Parathyroid adenoma (tissue), 2 donors: ENCODE data around the gene SNTG2.

Source experiments
- H2AFZ ChIP-seq: fragments of 300-600 bp; sonication (generic); one replicate; pipeline ENCODE4 v1.7.0; 2017; ENCODE audit warnings: antibody characterized with exemption, mild to moderate bottlenecking
- H3K27ac ChIP-seq: fragments of 300-600 bp; sonication (generic); one replicate; pipeline ENCODE4 v1.7.0; 2017
- H3K27me3 ChIP-seq: fragments of 300-600 bp; sonication (generic); one replicate; pipeline ENCODE4 v1.7.0; 2017; ENCODE audit warnings: low read length; ENCODE audit not compliant: control insufficient read depth, insufficient read depth
- H3K36me3 ChIP-seq: fragments of 300-600 bp; sonication (generic); one replicate; pipeline ENCODE4 v1.7.0; 2017; ENCODE audit warnings: low read length; ENCODE audit not compliant: control insufficient read depth, insufficient read depth
- H3K4me1 ChIP-seq: fragments of 300-600 bp; sonication (generic); one replicate; pipeline ENCODE4 v1.7.0; 2017; ENCODE audit warnings: control low read depth
- H3K4me2 ChIP-seq: fragments of 300-600 bp; sonication (generic); one replicate; pipeline ENCODE4 v1.7.0; 2017; ENCODE audit warnings: low read length
- H3K4me3 ChIP-seq: fragments of 300-600 bp; sonication (generic); one replicate; pipeline ENCODE4 v1.7.0; 2017; ENCODE audit warnings: low read depth, low read length
- H3K79me2 ChIP-seq: fragments of 300-600 bp; sonication (generic); one replicate; pipeline ENCODE4 v1.7.0; 2017; ENCODE audit warnings: control low read depth
- H3K9ac ChIP-seq: fragments of 300-600 bp; sonication (generic); one replicate; pipeline ENCODE4 v1.7.0; 2017; ENCODE audit warnings: mild to moderate bottlenecking
- H3K9me3 ChIP-seq: fragments of 300-600 bp; sonication (generic); one replicate; pipeline ENCODE4 v1.7.0; 2017; ENCODE audit warnings: low read length; ENCODE audit not compliant: control insufficient read depth
- CTCF ChIP-seq: fragments of 300-600 bp; sonication (generic); IDR thresholded peaks from one replicate; pipeline ENCODE4 v1.7.0; 2017; ENCODE audit warnings: antibody characterized with exemption, mild to moderate bottlenecking
- donor health status: primary hyperparathyroidism.

The SNTG2 gene

DNA sequence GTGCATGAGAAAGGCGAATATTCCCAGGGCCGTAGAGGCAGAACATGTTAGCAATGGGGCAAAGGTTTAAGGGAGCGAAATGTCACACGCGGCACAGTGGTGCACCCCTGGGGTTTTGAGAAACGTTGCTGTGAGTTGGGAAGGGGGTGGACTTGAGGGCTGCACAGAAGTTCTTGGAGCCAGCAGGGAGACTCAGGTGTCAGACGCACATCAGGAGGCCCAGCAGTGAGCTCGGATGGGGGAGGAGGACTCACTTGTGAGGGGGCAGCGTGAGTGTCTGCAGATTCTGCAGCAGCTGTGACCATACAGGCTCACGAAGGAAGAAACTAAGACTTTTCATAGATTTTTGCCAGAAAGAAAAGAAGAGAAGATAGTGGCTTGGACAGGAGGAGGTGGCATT is 218.2 kb downstream of the SNTG2 start:
- TF ChIP-seq CTCF = no peak

DNA sequence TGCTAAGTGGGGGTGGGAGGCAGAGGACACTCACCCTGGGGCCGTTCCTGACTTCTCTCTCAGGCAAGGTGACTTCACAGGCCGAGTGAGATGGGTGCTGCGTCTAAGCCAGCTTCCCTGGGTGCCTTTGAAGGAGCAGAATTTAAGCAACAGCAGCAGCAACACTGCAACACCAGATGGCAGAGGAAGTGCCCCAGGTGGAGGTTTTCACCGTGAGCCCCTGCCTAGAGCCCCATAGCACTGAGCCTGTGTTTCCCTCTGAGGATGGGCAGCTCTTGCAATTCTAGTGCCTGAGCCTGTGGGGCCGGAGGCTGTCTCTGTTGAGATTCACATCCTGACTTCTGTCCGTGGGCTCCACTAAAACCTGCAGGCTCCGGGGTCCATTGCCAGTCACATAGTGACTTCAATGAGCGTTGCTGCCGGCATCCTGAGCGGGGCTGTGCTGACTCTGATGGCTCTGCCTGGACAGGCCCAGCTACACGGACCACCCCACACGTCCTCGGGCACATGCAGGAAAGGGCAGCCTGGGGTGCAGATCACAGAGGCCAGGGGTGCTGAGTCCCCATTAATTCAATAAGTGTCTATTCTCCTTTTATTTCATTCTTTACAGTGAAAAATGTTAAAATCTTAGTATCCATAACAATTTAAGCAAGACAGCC is 218.8 kb downstream of the SNTG2 start:
- Histone ChIP-seq H3K79me2 (no peaks in the 10 kb centered on the region), H3K27me3 (no peaks in the 10 kb centered on the region), H3K4me3 (no peak overlapping the region), H2AFZ (no peak overlapping the region), H3K4me1 (no peaks in the 10 kb centered on the region), H3K9ac (no peak overlapping the region), H3K4me2 (no peak overlapping the region), H3K9me3 (no peaks in the 10 kb centered on the region), H3K36me3 (no peaks in the 10 kb centered on the region), H3K27ac (no peak overlapping the region)
- no peak for TF ChIP-seq CTCF

More for the DNA sequence above, 218.2 kb downstream of the SNTG2 start:
- no peaks in the 10 kb centered on the region for H3K4me1 ChIP-seq
- no peaks in the 10 kb centered on the region for H3K79me2 ChIP-seq
- H3K27me3 ChIP-seq = no peaks in the 10 kb centered on the region
- H3K27ac ChIP-seq = no peak overlapping the region
- no peak overlapping the region for H3K4me2 ChIP-seq
- H2AFZ ChIP-seq = no peak overlapping the region
- H3K9ac ChIP-seq = no peak overlapping the region
- H3K4me3 ChIP-seq = no peak overlapping the region
- H3K9me3 ChIP-seq = no peaks in the 10 kb centered on the region
- H3K36me3 ChIP-seq = no peaks in the 10 kb centered on the region

DNA sequence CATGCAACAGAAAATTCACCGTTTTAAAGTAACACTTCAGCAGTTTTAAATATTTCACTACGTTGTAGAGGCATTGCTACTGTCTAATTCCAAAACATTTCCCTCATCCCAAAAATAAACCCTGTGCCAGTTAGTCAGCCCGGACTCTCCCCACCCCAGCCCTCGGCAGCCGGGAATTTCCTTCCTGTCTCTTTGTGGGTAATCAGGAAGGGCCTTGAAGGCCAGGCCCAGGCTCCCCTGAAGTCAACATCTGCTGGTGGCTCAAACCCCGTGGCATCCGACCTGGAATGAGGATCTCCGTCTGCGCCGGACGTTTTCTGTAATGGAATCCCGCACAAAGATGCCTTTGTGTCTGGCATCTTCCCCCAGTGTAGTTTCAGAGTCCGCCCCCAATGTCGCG is 219.6 kb downstream of the SNTG2 start:
- Histone ChIP-seq H3K9ac (no peak overlapping the region), H3K9me3 (no peaks in the 10 kb centered on the region), H3K27me3 (no peaks in the 10 kb centered on the region), H3K4me2 (no peak overlapping the region), H3K4me3 (no peak overlapping the region), H3K36me3 (no peaks in the 10 kb centered on the region), H3K27ac (no peak overlapping the region), H2AFZ (no peak overlapping the region), H3K4me1 (no peaks in the 10 kb centered on the region), H3K79me2 (no peaks in the 10 kb centered on the region)
- TF ChIP-seq CTCF = no peak

- Histone ChIP-seq H3K4me3 (no peak overlapping the region), H3K9me3 (no peaks in the 10 kb centered on the region), H3K27me3 (no peaks in the 10 kb centered on the region), H3K27ac (no peak overlapping the region), H3K36me3 (no peaks in the 10 kb centered on the region), H3K4me2 (no peak overlapping the region), H2AFZ (no peak overlapping the region), H3K4me1 (no peaks in the 10 kb centered on the region), H3K79me2 (no peaks in the 10 kb centered on the region), H3K9ac (no peak overlapping the region)
- no peak for TF ChIP-seq CTCF
These were observed 220.1 kb downstream of the SNTG2 start for GRCh38 chr2:1170711-1171110.

- Histone ChIP-seq H3K4me2 (no peak overlapping the region), H2AFZ (no peak overlapping the region), H3K27me3 (no peaks in the 10 kb centered on the region), H3K9ac (no peak overlapping the region), H3K9me3 (no peaks in the 10 kb centered on the region), H3K4me3 (no peak overlapping the region), H3K79me2 (no peaks in the 10 kb centered on the region), H3K4me1 (no peaks in the 10 kb centered on the region), H3K27ac (no peak overlapping the region), H3K36me3 (no peaks in the 10 kb centered on the region)
- no peak for TF ChIP-seq CTCF
These were observed 222.9 kb downstream of the SNTG2 start for GRCh38 chr2:1173528-1173927.
